ENCODE results near the gene UBE2I.

DNA sequence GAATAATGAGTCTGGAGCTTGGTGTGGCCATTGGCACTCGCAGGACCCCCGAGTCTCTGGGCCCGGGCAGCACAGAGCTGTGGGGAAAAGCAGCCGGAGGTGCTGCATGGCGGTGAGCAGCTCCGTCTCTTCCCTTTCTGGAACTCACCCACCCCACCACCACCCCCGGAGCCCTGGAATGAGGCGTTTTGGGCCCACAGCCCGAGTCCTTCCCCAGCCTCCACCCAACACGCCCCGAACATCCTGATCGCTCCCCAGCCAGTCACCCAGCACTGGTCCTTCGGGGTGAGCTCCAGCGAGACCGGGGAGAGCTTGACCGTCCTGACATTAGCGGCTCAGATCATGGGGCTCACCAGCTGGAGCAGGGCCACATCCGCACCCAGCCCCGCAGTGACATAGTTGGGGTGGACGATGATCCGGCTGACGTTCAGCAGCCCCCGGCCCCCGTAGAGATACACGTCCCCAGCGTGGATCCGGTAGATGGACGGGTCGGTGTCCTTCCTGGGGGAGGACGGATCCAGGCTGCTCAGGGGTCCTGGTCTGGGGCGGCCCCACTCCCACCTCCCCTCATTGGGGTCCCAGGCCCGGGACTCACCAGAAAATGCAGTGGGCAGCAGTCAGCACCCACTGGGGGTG, 47.1 kb upstream of the UBE2I start:
- TF ChIP-seq, protein P1, sequence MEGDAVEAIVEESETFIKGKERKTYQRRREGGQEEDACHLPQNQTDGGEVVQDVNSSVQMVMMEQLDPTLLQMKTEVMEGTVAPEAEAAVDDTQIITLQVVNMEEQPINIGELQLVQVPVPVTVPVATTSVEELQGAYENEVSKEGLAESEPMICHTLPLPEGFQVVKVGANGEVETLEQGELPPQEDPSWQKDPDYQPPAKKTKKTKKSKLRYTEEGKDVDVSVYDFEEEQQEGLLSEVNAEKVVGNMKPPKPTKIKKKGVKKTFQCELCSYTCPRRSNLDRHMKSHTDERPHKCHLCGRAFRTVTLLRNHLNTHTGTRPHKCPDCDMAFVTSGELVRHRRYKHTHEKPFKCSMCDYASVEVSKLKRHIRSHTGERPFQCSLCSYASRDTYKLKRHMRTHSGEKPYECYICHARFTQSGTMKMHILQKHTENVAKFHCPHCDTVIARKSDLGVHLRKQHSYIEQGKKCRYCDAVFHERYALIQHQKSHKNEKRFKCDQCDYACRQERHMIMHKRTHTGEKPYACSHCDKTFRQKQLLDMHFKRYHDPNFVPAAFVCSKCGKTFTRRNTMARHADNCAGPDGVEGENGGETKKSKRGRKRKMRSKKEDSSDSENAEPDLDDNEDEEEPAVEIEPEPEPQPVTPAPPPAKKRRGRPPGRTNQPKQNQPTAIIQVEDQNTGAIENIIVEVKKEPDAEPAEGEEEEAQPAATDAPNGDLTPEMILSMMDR (conservative IDR thresholded peaks at IDR 0.05 in 1 of 2, IDR thresholded peaks at IDR 0.05 in 1 of 2; ENCODE audit: low read depth in 1 of 2, low read length in 2 of 2), result no peak
- no peak for TF ChIP-seq EZH2 (IDR thresholded peaks at IDR 0.05; ENCODE audit: low read length, missing control alignments)

All from fibroblast of lung (primary cell).